Mesothelial cell of epicardium (in vitro differentiated cells): ENCODE results near the gene ALDH3A1. TPM values are rescaled to one million over a fixed set of nuclear protein-coding genes. Genes with fewer than 3 reads are reported as not detected.

Experiments used
- DNase-seq, 2 experiments: peaks; one replicate each; pipeline ENCODE4 v3.0.0; 2021; ENCODE audit warnings: low spot score in 2 of 2; ENCODE audit not compliant: unreplicated experiment in 2 of 2
- H3K27ac Mint-ChIP-seq: 2 replicates; pipeline ENCODE4 v1.8.0; 2021; ENCODE audit warnings: mixed read lengths
- H3K27me3 Mint-ChIP-seq: 2 replicates; pipeline ENCODE4 v1.8.0; 2021; ENCODE audit warnings: low read depth, mixed read lengths
- H3K36me3 Mint-ChIP-seq: 2 replicates; pipeline ENCODE4 v1.8.0; 2021; ENCODE audit warnings: mixed read lengths
- H3K4me1 Mint-ChIP-seq: 2 replicates; pipeline ENCODE4 v1.8.0; 2021; ENCODE audit warnings: mixed read lengths
- H3K4me3 Mint-ChIP-seq: 2 replicates; pipeline ENCODE4 v1.8.0; 2021; ENCODE audit warnings: mild to moderate bottlenecking, moderate library complexity, mixed read lengths
- H3K9me3 Mint-ChIP-seq: 2 replicates; pipeline ENCODE4 v1.8.0; 2021; ENCODE audit warnings: mixed read lengths
- CTCF ChIP-seq: fragments of 200-600 bp; sonication (generic); IDR thresholded peaks from one replicate; pipeline ENCODE4 v1.5.0; 2021; ENCODE audit warnings: antibody characterized with exemption; ENCODE audit not compliant: unreplicated experiment
- total RNA-seq: library from RNA; stranded (reverse); gene quantifications from 3 replicates; pipeline ENCODE4 v1.2.1, GENCODE V29; 2021

The ALDH3A1 gene
- total RNA-seq, 1 donor from 2014 or later = 0.69 TPM

GRCh38 chr17:19762515-19762961 lies 14.4 kb upstream of the ALDH3A1 start:
- peak; percentile 49 to 85 for DNase-seq
- TF ChIP-seq CTCF = peak; percentile 68
- peaks cover 2% of the 10 kb centered on the region for H3K4me1 Mint-ChIP-seq
- H3K4me3 Mint-ChIP-seq = no peak overlapping the region
- H3K9me3 Mint-ChIP-seq = no peaks in the 10 kb centered on the region
- H3K36me3 Mint-ChIP-seq = no peaks in the 10 kb centered on the region
- no peak overlapping the region for H3K27ac Mint-ChIP-seq
- peaks cover 2% of the 10 kb centered on the region for H3K27me3 Mint-ChIP-seq

- Mint-ChIP-seq H3K9me3 (no peaks in the 10 kb centered on the region), H3K27ac (no peak overlapping the region), H3K4me3 (no peak overlapping the region), H3K4me1 (peaks cover 5% of the 10 kb centered on the region), H3K27me3 (peaks cover 2% of the 10 kb centered on the region), H3K36me3 (no peaks in the 10 kb centered on the region)
- DNase-seq = peak in 1 of 2 experiments; percentile 13
- TF ChIP-seq CTCF = no peak
These were observed 12.6 kb upstream of the ALDH3A1 start for GRCh38 chr17:19760746-19761145.

GRCh38 chr17:19759568-19760549 lies 11.8 kb upstream of the ALDH3A1 start:
- TF ChIP-seq CTCF = no peak
- DNase-seq = no peak
- Mint-ChIP-seq H3K27me3 (peaks cover 2% of the 10 kb centered on the region), H3K36me3 (no peaks in the 10 kb centered on the region), H3K4me3 (no peak overlapping the region), H3K27ac (no peak overlapping the region), H3K4me1 (peaks cover 5% of the 10 kb centered on the region), H3K9me3 (no peaks in the 10 kb centered on the region)

- H3K27me3 Mint-ChIP-seq = peaks cover 2% of the 10 kb centered on the region
- no peak overlapping the region for H3K4me3 Mint-ChIP-seq
- H3K27ac Mint-ChIP-seq = no peak overlapping the region
- no peaks in the 10 kb centered on the region for H3K36me3 Mint-ChIP-seq
- no peak for TF ChIP-seq CTCF
- H3K4me1 Mint-ChIP-seq = peaks cover 5% of the 10 kb centered on the region
- H3K9me3 Mint-ChIP-seq = no peaks in the 10 kb centered on the region
- DNase-seq = no peak
These were observed 9.6 kb upstream of the ALDH3A1 start for GRCh38 chr17:19757536-19758180.

GRCh38 chr17:19756546-19756945 lies 8.4 kb upstream of the ALDH3A1 start:
- H3K27ac Mint-ChIP-seq = no peak overlapping the region
- no peak for DNase-seq
- peaks cover 5% of the 10 kb centered on the region for H3K4me1 Mint-ChIP-seq
- no peaks in the 10 kb centered on the region for H3K36me3 Mint-ChIP-seq
- no peak overlapping the region for H3K4me3 Mint-ChIP-seq
- H3K27me3 Mint-ChIP-seq = peaks cover 2% of the 10 kb centered on the region
- no peak for TF ChIP-seq CTCF
- H3K9me3 Mint-ChIP-seq = no peaks in the 10 kb centered on the region
